Gastroesophageal sphincter (tissue), 4 donors: ENCODE data around the gene PRIM1. TPM values are rescaled to one million over a fixed set of nuclear protein-coding genes. Genes with fewer than 3 reads are reported as not detected.
"Not testable (repeated sequence)": the region's sequence is repeated elsewhere in the genome, so short reads cannot be mapped to it uniquely, and the experiment has no call there.

Experiments used
- ATAC-seq: fragments of 150-250 bp; one replicate; pipeline ENCODE4 v1.9.1; 2016; ENCODE audit warnings: mild to moderate bottlenecking, moderate library complexity
- H3K27ac ChIP-seq, 4 donors: fragments of 200-600 bp; sonication (generic) in 3 of 4; 1 replicate in 3 of 4; 2 replicates in 1 of 4; pipeline ENCODE4 v1.5.1; 2016 to 2019
- H3K27me3 ChIP-seq: fragments of 200-600 bp; sonication (generic); one replicate; pipeline ENCODE4 v1.5.1; 2019
- H3K36me3 ChIP-seq, 2 donors: fragments of 200-600 bp; sonication (generic); one replicate each; pipeline ENCODE4 v1.5.1; 2019; ENCODE audit warnings: control low read depth in 1 of 2
- H3K4me1 ChIP-seq, 3 donors: fragments of 200-600 bp; sonication (generic); 1 replicate in 2 of 3; 2 replicates in 1 of 3; pipeline ENCODE4 v1.5.1; 2016 to 2019; ENCODE audit warnings: control low read depth in 2 of 3
- H3K4me3 ChIP-seq, 2 donors: fragments of 200-600 bp; sonication (generic); one replicate each; pipeline ENCODE4 v1.5.1; 2019; ENCODE audit warnings: mild to moderate bottlenecking in 1 of 2, moderate library complexity in 1 of 2
- H3K9me3 ChIP-seq, 3 donors: fragments of 200-600 bp; sonication (generic); one replicate each; pipeline ENCODE4 v1.5.1; 2017 to 2019; ENCODE audit warnings: control low read depth in 2 of 3
- EP300 ChIP-seq: sonication (generic); formaldehyde crosslinking; IDR thresholded peaks from one replicate; pipeline ENCODE4 v1.6.1; 2017; ENCODE audit warnings: antibody characterized with exemption, mild to moderate bottlenecking
- POLR2A ChIP-seq, 2 donors: fragments of 450-650 bp; IDR thresholded peaks; one replicate each; pipeline ENCODE4 v1.6.1; 2017; ENCODE audit warnings: antibody characterized with exemption in 2 of 2, mild to moderate bottlenecking in 2 of 2, moderate library complexity in 1 of 2
- POLR2AphosphoS5 ChIP-seq: sonication (generic); formaldehyde crosslinking; IDR thresholded peaks from one replicate; pipeline ENCODE4 v1.6.1; 2017; ENCODE audit warnings: antibody characterized with exemption
- WGBS, 2 donors: methylation state at CpG; one replicate each; pipeline ENCODE4 v1.1.5; 2018; ENCODE audit warnings: low coverage in 1 of 2; 5-methylcytosine and 5-hydroxymethylcytosine counted together
- total RNA-seq, 4 donors: library from RNA; depleted of rRNA; stranded (reverse); fragments of >200 nt; gene quantifications; one replicate each; pipeline ENCODE4 v1.1.0, GENCODE V29; 2016
- TF ChIP-seq, protein P1 (sequence below), 4 experiments: fragments of 200-600 bp in 2 of 4; fragments of 450-650 bp in 2 of 4; sonication (generic) in 1 of 4; IDR thresholded peaks; one replicate each; pipeline ENCODE4 v1.5.1; 2017 to 2019; ENCODE audit warnings: antibody characterized with exemption in 4 of 4, mild to moderate bottlenecking in 2 of 4, moderate library complexity in 2 of 4

PRIM1 gene
- total RNA-seq, 4 donors from 2014 or later, result 2.6 to 13.0 (median 5.1) TPM

DNA sequence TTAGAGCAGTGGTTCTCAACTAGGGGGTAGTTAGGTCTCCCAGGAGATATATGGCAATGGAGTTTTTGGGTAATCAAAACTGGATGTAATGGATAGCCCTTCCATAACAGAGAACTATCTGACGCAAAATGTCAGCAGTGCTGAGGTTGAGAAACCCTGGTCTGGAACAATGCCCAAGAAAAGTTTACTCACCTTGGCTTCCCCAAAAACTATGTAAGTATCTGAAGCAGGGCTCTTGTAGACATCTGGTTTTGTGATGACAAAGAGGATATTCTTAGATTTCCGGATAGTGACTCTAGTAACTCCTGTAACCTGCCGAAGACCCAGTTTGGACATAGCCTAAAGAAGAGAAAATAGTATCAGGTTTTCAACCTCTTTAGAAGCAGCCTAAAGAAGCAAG, 38.8 kb downstream of the PRIM1 start:
- no peak overlapping the region for H3K27ac ChIP-seq
- TF ChIP-seq EP300, result no peak
- no peak for TF ChIP-seq POLR2A (IDR thresholded peaks at IDR 0.05)
- TF ChIP-seq, protein P1, sequence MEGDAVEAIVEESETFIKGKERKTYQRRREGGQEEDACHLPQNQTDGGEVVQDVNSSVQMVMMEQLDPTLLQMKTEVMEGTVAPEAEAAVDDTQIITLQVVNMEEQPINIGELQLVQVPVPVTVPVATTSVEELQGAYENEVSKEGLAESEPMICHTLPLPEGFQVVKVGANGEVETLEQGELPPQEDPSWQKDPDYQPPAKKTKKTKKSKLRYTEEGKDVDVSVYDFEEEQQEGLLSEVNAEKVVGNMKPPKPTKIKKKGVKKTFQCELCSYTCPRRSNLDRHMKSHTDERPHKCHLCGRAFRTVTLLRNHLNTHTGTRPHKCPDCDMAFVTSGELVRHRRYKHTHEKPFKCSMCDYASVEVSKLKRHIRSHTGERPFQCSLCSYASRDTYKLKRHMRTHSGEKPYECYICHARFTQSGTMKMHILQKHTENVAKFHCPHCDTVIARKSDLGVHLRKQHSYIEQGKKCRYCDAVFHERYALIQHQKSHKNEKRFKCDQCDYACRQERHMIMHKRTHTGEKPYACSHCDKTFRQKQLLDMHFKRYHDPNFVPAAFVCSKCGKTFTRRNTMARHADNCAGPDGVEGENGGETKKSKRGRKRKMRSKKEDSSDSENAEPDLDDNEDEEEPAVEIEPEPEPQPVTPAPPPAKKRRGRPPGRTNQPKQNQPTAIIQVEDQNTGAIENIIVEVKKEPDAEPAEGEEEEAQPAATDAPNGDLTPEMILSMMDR (IDR thresholded peaks at IDR 0.05), result no peak
- no peak for TF ChIP-seq POLR2AphosphoS5
- peaks cover 0 to 32% (median 6%) of the 10 kb centered on the region in 3 donors for H3K4me1 ChIP-seq
- no peaks in the 10 kb centered on the region for H3K9me3 ChIP-seq
- H3K27me3 ChIP-seq, result no peaks in the 10 kb centered on the region
- 81 to 87% methylated on average over 3 of the region's 3 CpGs for WGBS, 2 donors
- ATAC-seq, result no peak
- peaks cover 10 to 70% of the 10 kb centered on the region in 2 donors for H3K36me3 ChIP-seq
- no peak overlapping the region for H3K4me3 ChIP-seq

DNA sequence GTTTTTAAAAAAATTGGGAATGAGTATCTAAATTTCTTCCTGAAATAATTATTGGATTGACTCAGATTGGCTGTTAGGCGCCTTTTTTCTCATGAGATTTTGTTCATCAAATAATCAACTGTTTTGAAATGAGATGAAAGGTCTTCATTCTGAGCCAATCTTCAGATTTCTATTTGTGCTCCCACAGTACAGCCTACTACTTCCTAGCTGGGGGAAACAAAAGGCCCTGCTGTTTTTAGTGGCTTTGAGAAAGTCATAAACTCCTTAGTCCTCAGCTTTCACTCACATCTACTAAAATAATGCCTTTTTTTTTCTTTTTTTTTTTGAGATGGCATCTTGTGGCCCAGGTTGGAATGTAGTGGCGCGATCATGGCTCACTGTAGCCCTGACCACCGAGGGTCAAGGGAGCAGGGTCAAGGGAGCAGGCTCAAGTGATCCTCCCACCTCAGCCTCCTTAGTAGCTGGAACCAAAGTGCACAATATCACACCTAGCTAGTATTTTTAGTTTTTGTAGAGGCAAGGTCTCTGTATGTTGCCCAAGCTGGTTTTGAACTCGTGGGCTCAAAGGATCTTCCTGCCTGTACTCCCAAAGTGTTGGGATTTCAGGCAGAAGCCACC, 42.3 kb downstream of the PRIM1 start:
- H3K27ac ChIP-seq, result no peak overlapping the region
- no peak for ATAC-seq
- no peak overlapping the region for H3K4me3 ChIP-seq
- peaks cover 10 to 42% of the 10 kb centered on the region in 2 donors for H3K36me3 ChIP-seq
- no peaks in the 10 kb centered on the region for H3K9me3 ChIP-seq
- WGBS, 2 donors, result 75 to 92% methylated on average over 2 to 4 of the region's 5 CpGs
- H3K4me1 ChIP-seq, result no peaks in the 10 kb centered on the region
- H3K27me3 ChIP-seq, result no peaks in the 10 kb centered on the region
- no peak for TF ChIP-seq POLR2AphosphoS5
- no peak for TF ChIP-seq EP300
- no peak for TF ChIP-seq POLR2A (IDR thresholded peaks at IDR 0.05)

DNA sequence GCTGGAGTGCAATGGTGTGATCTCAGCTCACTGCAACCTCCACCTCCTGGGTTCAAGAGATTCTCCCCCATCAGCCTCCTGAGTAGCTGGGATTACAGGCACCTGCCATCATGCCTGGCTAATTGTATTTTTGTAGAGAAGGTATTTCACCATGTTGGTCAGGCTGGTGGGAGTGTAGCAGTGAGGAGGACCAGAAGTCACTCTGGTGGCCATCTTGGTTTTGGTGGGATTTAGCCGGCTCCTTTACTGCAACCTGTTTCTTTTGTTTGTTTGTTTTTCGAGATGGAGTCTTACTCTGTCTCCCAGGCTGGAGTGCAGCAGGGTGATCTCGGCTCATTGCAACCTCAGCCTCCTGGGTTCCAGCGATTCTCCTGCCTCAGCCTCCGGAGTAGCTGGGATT, 47.6 kb downstream of the PRIM1 start:
- 60 to 80% methylated on average over 1 to 2 of the region's 5 CpGs for WGBS, 2 donors
- not testable (repeated sequence) for H3K9me3 ChIP-seq, H3K27me3 ChIP-seq, H3K36me3 ChIP-seq, H3K27ac ChIP-seq, ATAC-seq, H3K4me1 ChIP-seq, H3K4me3 ChIP-seq

DNA sequence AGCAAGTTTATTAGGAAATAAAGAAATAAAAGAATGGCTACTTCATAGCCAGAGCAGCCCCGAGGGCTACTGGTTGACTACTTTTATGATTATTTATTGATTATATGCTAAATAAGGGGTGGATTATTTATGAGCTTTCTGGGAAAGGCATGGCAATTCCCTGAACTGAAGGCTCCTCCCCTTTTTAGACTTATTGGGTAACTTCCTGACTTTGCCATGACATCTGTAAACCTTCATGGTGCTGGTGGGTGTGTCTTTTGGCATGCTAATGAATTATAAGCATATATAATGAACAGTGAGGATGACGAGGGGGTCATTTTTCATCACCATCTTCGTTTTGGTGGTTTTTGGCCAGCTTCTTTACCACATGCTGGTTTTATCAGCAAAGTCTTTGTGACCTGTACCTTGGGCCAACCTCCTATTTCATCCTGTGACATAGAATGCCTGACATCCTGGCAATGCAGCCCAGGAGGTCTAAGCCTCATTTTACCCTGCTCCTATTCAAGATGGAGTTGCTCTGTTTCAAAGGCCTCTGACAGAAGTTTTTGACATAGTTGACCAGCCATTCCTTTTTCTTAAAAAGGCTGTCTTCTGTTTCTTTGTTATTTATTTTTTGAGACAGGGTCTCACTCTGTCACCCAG, 53.0 kb downstream of the PRIM1 start:
- Histone ChIP-seq H3K9me3 (no peaks in the 10 kb centered on the region), H3K27me3 (no peaks in the 10 kb centered on the region), H3K36me3 (no peaks in the 10 kb centered on the region), H3K27ac (no peak overlapping the region), H3K4me1 (no peaks in the 10 kb centered on the region), H3K4me3 (no peak overlapping the region)
- WGBS, 2 donors, result 66 to 84% methylated on average over 3 of the region's 3 CpGs
- ATAC-seq, result no peak
- TF ChIP-seq, protein P1 (IDR thresholded peaks at IDR 0.05), result no peak
- TF ChIP-seq EP300, result no peak
- TF ChIP-seq POLR2A (IDR thresholded peaks at IDR 0.05), result no peak

DNA sequence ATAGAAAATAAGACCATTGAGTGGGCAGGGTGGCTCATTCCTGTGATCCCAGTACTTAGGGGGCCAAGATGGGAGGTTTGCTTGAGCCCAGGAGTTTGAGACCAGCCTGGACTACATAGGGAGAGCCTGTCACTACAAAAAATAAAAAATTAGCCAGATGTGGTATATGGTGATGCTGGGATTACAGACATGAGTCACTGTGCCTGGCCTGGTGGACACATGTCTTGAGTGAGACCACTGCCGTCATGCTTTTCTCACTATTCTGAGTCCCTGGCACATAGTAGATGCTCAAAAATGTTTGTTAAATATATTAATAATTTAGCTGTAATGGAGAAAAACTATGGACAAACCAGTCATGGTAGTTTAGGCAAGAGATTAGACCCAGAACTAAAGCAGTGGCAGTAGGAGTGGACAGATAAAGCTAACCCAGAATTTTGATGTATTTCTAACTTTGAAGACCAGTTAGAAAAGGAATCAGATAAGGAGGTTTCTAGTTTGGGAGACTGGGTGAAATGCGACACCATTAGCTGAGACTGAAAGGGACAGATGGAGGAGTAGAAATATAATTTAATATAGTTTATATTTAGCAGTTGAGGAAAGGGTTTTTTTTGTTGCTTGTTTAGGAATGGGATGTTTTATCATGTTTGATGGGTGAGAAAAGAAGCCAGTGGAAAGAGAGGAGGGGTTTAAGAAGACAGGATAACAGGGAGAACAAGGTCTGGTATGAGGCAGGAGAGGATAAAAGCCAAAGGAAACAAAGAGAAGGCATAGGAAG, 56.6 kb downstream of the PRIM1 start:
- Histone ChIP-seq H3K27me3 (no peaks in the 10 kb centered on the region), H3K36me3 (no peaks in the 10 kb centered on the region), H3K4me3 (no peak overlapping the region), H3K4me1 (no peaks in the 10 kb centered on the region), H3K27ac (no peak overlapping the region), H3K9me3 (no peaks in the 10 kb centered on the region)
- TF ChIP-seq EP300 (no peak), POLR2AphosphoS5 (no peak), POLR2A (IDR thresholded peaks at IDR 0.05) (no peak)
- TF ChIP-seq, protein P1 (IDR thresholded peaks at IDR 0.05), result no peak
- no peak for ATAC-seq
- WGBS, 2 donors, result 64 to 74% methylated on average over 2 of the region's 2 CpGs
